GM19238 (cell line): Measurements from ENCODE around the gene KRT7.

Experiments
- DNase-seq: peaks from one replicate; pipeline ENCODE4 v3.0.0; 2011; ENCODE audit warnings: low spot score; ENCODE audit not compliant: insufficient read length

The KRT7 gene

DNA sequence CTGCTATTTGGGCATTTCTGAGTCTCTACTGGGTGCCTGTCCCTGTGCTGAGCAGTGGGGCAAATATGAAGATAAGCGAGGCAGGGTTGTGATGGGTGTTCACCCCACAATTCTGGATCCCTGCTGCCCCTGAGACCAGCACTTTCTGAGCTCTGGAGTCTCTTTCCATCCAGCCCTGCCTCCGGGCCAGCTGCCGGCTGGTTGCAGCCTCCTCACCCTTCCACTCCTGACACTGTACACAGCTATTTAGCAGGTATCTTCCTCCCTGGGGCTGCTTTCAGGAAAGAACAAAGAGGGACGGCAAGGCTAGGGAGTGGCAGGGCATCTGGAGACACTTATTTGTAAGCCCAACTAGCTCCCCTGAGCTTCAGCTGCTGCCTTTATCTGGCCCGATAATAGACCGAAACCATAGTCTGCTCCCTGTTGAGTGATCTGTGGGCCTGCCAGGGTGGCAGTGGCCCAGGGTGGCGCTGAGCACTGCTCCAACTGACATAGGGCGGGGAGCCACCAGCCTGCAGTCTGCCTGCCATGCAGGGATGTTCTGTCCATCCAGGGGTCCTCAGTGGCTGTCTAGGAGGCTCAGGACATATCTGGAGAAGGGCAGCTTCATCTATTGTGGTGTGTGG is 33.6 kb upstream of the KRT7 start:
- no peak for DNase-seq

DNA sequence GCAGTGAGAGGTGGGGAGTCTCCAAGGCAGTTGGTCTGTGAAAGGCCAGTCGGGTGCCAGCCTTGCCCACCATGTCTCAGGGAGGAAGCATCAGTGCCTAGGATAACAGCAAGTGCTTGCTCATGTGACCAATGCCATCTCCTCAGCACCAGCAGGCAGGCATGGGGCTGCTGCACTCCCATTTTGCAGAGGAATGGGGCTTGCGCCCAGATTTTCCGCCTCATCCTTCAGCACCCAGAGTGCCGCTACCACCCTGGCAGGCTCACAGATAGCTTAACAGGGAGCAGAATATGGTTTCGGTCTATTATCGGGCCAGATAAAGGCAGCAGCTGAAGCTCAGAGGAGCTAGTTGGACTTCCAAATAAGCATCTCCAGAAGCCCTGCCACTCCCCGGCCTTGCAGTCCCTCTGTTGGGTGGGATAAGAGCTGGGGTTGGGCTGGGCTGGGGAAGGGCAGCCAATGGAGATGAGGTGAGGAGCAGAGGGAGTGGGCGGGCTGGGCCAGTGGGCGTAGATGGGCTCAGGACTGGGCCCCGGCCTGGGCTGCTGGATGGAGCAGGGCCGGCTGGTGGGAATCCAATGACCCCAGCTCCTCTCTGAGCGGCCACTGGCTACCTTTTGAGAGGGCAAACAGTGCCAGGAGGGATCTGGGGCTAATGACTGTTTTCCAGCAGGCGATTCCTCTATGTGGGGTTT is 32.8 kb upstream of the KRT7 start:
- DNase-seq, result no peak

DNA sequence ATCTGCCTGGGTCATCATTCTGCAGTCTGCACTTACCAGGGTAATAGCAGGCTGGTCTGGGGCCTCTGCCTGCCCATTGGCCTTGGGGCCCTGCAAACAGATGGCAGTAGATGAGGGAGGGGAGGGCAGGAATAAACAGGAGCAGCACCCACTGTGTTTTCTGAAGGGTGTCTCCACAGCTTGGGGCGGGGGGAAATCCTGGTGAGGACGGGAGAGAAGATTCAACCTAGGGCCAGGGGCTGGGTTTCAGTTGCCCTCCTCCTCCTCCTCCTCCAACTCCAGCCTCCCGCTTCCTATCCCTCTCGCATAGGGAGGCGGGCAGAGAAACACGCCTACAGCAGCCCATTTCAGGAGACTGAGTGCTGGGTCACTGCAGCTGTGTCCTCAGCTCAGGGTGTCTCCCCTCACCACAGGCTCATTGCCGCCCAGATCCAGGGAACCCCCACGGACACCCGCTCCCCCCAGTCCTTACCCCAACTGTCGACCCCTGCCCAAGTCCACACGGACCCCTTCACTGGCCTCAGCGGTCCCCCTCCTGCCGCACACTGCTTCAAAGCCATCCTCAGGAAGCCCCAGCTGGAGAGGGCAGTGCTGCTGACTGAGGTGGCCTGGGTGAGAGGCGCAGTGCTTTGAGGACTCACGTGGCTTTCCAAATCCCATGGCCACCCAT is 32.1 kb upstream of the KRT7 start:
- no peak for DNase-seq

DNA sequence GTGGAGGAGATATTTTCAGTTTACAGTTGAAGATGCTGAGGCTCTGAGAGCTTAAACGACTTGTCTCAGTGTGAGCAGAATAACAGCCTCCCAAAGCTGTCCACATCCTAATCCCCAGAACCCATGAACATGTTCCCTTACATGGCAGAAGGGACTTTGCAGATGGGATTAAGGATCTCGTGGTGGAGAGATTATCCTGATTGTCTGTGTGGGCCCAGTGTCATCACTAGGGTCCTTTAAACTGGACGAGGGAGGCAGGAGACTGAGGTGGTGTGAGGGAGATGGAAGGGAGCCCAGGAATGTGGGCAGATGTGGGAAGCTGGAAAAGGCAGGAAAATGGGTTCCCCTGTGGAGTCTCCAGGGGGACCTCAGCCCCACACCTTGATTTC is 31.6 kb upstream of the KRT7 start:
- no peak for DNase-seq

DNA sequence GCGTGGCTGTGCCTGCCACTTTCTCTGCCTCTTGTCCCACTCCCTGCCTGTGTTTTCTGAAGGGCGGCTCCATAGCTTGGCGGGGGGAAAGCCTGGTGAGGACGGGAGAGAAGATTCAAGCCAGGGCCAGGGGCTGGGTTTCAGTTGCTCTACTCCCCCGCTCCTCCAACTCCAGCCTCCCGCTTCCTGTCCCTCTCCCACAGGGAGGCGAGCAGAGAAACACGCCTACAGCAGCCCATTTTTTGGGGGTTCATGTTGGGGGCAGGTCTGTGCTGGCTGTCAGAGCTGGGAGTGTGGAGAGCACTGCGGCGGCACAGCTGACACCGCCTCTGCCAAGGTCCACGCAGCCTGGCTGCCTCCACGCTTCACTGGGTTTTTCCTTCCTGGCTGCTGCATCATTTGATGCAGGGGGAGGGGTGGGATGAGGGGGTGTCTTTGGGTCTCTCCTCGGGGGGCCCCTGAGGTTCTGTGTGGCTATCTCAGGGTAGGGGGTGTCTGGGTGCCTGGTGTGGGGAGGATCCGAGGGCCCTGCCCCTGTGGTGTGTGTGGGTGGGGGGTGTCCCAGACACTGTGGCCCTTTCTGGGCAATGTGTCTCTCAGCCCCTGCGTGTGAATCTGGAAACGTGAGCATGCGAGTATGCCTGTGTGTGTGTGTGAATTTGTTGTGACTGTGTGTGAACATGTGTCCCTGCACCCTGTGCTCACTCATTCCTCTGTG is 30.5 kb upstream of the KRT7 start:
- DNase-seq, result no peak

DNA sequence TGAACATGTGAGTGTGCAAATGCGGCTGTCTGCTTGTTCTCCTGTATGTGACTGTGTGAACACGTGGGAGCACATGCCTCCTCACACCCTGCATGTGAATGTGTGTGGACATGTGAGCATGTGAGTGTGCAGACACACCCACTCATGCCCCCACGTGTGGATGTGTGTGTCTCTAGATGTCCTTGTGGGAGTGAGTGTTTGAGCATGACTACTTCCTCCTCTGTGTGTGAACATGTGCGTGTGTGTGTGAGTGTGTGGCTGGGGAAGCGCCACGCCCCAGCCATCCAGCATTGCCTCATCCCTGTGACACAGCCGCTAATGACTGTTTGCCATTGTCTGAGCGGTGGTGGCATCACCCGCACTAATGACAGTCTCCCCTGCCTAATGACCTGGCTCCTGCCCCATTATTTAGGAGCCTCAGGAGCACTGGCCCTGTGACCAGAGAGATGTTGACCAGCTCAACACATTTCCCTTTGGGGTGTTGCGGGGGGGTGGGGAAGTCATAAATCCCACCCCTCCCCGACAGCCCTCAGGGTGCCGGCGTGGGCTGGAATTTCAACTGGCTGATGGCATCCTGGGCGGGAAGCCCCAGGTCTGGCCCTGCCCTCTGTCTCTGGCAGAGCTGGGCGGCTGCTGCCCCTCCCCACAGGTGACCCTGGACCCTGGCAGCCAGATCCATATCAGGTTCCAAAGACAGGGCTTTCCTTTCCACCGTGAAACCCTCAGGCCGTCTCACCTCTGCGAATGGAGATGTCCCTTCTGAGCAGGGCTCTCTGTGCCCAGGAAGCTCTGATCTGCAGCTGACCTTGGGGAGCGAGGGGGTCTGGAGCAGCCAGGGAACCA is 29.7 kb upstream of the KRT7 start:
- no peak for DNase-seq

DNA sequence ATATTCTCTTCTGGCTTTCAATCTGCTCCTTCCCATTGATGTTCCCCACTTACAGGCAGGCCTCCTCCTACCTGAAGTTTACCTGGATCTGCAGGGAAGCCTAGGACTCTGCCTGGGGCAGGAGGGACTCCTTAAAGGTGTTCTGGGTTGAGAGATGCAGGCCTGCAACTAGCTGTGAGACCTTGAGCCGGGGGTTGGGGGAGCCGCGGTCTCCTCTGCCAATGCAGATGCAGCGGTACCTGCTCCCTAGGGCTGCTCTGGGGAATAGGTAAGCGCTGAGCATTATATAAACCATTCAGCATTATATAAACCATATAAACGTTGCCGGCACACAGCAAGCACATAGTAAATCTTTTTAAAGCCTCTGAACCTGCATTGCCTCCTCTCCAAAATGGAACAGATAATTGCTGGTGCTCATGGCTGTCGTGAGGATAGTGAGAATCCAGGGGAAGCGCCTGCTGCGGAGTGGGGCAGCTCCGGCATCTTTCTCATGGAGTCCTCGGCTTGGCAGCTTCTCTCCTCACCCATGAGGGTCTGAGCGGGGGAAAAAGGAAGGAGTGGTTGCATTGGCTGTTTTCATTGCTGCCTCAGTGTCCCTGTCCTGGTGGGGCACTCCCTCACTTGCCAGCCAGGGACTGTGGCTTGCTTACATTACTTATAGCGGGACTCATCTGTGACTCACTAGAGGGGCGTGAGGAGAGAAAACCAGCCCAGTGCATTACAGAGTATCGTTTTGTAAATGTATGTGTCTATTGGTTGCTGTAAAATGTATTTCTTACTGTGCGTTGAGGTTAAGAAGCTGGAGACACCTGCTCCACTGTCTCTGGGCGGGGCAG is 28.7 kb upstream of the KRT7 start:
- DNase-seq, result no peak

DNA sequence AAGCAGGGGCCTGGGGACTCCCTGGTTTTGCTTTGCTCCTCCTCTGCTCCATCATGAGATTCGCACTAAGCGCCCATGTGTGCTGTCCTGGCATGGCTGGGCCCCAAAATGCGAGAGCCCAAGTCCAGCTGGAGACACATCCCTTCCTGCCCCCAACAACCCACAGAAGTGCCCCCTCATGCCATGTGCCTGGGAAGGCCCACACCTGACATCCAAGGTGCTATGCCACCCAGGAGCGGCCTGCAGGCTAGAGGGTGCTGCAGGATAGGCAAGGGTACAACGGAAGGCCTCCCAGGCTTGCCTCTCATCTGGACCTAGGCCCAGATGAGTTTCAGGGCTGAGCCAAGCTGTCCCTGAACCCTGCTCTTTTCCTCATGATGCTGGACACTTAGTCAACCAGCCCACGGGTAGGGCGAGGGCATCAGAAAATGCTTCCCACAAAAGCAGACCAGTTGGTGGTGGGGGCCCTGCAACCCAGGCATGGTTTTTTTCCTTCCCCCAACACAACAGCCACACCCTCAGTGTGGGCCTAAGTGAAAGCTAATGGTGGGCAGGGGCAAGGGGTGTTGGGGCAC is 28.0 kb upstream of the KRT7 start:
- no peak for DNase-seq

DNA sequence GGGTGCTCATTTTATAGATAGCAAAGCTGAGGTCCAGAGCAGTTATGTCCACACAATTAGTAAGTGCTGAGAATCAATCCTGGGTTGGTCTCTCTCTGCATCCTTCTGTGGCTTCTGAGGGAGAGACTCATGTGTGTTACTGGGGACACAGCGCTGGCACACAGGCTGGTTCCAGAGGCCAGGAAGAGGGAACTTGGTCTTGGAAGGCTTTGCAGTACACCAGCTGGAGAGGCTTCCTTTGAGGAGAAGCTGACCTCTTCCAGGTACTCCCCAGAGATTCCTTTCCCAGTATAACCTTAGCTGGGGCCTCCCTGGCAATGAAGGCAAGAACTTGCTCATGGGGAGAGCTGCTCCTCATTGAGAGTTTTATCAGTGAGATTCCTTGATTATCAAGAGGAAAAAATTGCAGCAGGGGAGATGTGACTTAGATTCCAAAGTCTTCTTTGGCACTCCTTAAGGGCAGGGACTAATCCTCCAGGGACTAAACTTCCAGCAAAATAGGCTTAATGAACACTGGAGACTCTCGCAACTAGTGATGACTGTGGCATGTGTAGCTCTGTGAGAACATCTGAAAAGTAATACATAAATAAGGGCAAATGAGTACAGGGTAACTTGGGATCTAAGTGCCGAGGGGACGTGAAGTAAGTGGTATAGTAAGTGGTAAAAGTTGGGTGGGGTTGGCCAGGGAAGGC is 27.3 kb upstream of the KRT7 start:
- DNase-seq, result no peak

DNA sequence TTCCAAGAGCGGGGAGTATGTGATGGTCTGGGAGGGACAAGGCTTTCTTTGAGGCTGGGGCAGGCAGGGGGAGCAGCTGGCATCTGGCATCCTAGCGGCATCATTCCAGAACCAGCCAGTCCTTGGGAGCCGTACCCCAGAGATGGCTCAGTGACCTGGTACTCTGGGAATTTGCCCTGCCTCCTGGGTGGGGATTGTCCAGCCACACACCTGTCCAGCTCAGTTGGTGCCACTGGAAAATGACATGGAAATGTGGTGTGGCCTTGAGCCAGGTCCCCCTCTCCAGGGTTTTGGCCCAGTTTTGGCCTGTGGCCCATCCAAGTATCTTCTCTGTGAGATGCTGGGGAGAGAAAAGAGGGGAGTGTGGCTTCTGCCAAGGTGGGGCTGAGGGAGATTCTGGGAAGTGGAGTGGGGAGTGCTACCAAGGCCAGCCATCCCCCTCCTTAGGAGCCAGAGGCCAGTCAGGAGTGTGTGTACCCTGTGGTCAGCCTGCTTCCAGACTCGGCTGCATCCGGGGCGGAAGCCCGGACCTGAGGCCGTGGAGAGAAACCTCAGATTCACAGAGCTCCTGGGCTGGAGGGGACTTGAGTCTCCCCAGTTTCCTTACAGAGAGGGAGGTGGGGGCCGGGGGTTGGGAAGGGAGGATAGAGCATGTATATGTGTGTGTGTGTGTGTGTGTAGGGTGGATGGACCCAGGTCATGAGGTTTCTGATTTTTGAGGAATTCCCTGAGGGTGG is 26.6 kb upstream of the KRT7 start:
- DNase-seq, result no peak

DNA sequence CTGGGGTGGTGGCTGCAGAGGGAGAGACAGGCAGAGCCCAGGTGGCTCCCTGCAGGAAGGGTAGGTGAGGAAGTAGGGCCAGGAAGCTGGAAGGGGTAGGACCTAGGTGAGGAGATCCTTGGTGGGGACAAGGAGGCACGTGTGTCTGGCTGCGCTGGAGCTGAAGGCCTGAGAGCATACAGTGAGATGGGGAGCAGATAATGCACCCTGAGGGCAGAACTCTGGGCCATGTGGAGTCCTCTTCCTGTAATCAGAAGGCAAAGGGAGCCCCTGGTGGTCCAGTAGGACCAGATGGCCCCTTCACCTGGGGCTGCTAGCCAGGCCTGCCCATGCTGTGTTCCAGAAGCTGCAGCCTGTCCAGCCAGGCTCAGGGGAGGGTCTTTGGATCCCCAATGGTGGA is 25.9 kb upstream of the KRT7 start:
- DNase-seq, result no peak

DNA sequence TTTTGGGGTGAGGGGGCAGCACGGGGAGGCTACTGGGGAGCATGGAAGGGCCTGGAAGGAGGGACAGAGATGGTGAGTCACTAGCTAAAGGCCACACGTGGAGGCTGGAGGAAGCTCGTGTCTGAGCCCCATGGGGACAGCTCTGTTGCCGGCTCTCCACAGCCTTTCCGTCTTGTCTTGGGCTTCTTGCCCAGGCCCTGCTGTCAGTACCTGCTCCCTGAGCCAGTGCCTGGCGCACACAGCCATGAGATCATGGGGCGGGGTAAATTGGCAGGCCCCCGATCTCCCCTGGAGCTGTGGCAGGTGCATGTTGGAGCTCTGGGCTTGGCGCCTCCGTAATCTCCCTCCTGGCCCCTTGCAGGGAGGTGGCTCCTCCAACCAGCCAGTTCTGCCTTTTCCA is 25.1 kb upstream of the KRT7 start:
- DNase-seq, result no peak

DNA sequence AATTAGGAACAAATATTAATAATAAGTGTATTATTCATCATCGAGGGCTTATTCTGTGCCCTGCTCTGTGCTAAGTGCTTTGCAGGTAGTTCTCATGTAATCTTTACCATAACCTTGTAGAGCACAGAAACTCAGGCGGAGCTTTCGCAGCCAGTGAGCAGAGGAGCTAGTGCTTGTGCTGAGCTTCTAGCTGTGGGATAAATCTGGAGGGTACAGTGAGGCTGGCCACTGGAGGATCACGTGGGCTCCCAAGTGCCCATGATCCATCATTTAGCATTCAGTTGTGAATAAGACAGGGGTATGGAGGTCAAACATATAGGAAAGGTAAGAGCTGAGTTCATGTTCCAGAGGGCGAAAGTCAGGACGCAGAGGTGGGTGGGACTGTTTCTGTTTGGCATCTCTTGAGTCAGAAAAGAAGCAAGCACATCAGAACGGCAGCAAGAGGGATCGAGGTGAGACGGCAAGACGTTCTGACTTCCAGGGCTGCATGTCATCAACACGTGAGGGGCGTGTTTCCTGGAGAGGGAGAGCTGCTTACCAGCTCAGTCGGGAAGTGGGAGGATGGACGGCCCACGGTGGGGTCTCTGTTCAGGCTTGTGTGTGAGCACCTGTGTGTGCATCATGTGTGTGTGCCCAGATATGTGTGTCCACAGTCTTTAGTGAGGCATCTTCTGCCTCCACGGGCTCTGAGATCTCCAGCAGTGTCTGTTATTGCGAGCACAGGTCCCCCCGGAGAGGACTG is 24.4 kb upstream of the KRT7 start:
- DNase-seq, result no peak

DNA sequence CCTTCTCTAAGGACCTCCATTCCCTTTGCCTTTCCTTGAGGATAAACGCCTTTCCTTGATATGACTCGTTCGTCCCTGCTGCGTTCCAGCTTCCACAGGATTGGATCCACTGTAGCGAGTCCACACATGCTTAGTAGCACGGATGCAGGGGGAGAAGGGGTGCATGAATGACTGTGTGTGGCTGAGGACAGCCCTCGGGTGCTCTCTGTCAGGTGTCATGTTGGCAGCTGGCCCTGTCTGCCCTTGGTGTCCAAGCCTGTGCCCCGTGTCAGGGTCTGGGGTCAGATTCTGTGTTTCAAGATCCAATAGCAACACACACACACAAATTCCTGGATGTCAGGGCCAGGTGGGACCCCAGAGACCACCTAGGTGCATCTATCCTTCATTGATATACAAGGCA is 23.7 kb upstream of the KRT7 start:
- no peak for DNase-seq

DNA sequence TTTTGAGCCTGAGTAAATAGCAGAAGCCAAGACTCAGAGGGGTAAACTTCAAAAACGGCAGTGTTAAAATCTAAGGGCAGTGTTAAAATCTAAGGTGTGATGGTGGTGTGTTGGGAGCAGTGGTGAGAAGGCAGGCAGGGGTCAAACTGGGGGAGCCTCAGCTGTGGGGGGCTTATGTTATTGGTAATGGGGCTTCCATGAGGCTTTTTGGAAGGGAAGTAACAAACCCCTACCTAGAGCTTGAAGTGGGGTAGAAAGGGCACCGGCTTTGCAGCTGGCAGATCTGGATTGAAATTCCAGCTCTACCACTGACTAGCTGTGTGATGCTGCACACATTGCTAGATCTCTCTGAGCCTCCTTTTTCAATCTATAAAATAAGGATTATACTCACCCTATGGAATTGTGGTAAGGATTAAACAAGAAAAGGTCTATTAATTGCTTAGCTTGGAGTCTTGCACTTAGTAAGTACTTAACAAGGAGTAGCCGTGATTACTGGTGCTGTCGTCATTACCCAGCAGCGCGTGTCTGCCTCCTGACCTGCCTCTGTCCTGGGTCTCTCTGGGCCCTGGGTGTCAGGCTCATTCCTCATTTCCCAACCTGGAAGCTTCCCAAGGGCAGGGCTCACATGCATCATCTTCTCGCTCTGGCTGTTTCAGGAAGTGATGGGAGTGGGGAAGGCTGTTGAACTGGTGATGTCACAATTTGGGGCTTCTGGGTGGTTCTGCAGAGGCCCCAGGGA is 22.7 kb upstream of the KRT7 start:
- no peak for DNase-seq

DNA sequence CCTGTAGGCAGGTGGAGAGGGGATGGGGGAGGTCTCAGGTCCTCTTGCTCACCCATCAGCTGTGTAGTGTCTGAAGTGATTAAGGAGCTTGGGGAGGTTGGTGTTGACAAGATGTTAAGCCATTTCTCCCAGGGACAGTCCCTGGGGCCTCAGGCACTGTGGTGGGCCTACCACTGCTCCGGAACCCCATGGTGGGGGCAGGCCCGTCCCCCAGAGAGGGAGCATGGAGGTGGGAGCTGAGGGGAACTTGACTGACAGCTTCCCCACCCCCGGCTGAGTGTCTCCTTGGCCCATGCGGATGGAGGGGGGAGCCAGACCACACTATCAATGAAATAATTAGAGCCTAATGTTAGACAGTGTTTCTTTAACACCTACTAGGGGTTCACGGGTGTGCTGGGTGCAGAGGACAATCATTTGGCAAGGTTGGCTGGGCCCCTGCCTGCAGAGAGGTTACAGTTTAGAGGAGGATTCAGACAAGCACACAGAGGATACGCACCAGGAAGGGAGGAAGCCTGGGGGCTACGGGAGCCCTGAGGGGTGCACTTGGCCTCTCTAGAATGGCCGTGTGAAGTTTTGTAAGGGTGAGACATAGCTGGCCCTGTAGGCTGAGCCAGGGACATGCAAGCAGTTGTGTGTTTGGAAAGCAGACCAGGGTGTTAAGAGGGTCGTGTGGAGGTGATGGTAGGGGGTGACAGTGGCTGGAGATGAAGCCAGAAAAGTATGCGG is 22.0 kb upstream of the KRT7 start:
- DNase-seq, result no peak
